Measurements from ENCODE around the gene PTPDC1. TPM values are rescaled to one million over a fixed set of nuclear protein-coding genes. Genes with fewer than 3 reads are reported as not detected.

PTPDC1 gene
- 11.2 and 23.6 TPM in 2 replicates for total RNA-seq (2011; cell fraction: chromatin; rRNA removed; ENCODE audit: low replicate concordance)
- 5.5 and 8.2 TPM in 2 replicates for total RNA-seq (2011; cell fraction: nucleolus; rRNA removed)
- total RNA-seq (2011; cell fraction: nucleoplasm; rRNA removed), result 13.6 and 23.1 TPM in 2 replicates
- total RNA-seq (2014; rRNA removed), result 4.9 and 5.3 TPM in 2 replicates
- total RNA-seq (2014; rRNA removed; fragmentation: Illumina TruSeq; extraction: Trizol), result 8.1 and 8.2 TPM in 2 replicates
- 6.7 and 6.9 TPM in 2 replicates for total RNA-seq (2015; rRNA removed; fragmentation: Illumina TruSeq; extraction: Trizol)
- total RNA-seq (2021), result 5.5 and 5.7 TPM in 2 replicates
- polyA plus RNA-seq (2011; rRNA removed), result 7.4 and 7.6 TPM in 2 replicates
- polyA plus RNA-seq (2011; cell fraction: cytosol; rRNA removed), result 2.2 and 3.1 TPM in 2 replicates
- 19.0 and 20.8 TPM in 2 replicates for polyA plus RNA-seq (2011; cell fraction: nucleus; rRNA removed)
- polyA plus RNA-seq (2012), result 2.5 and 7.3 TPM in 2 replicates
- 5.0 and 5.5 TPM in 2 replicates for polyA plus RNA-seq (2014; fragmentation: Illumina TruSeq; extraction: Trizol)
- 1 to 10 TPM; 1.1 to 1.9 TPM for polyA plus RNA-seq (2014; fragmentation: Nextera tagmentation; extraction: Ambion mirVana)
- 5.7 and 6.5 TPM in 2 replicates for polyA plus RNA-seq (2014; rRNA removed)
- 12.1 and 12.3 TPM in 2 replicates for polyA minus RNA-seq (2011; rRNA and poly(A)+ RNA removed)
- 3.1 and 4.0 TPM in 2 replicates for polyA minus RNA-seq (2011; cell fraction: cytosol; rRNA and poly(A)+ RNA removed)
- 11.8 and 17.0 TPM in 2 replicates for polyA minus RNA-seq (2011; cell fraction: nucleus; rRNA and poly(A)+ RNA removed)
- Bru-seq, nascent RNA, result percentile 63 among the genes with signal in this experiment
- BruChase-seq, experiment 1, labeled RNA remaining after a 2-hour chase, result percentile 70 among the genes with signal in this experiment
- BruChase-seq, experiment 2, labeled RNA remaining after a 6-hour chase, result percentile 71 among the genes with signal in this experiment
- long read RNA-seq, experiment 1, partial matches to known transcripts, result 2 of 4 reads
- long read RNA-seq, experiment 1, other reads (novel, unspliced or antisense), result 2 of 4 reads
- long read RNA-seq, experiment 2, full-length matches to known transcripts, result 1 of 4 reads
- long read RNA-seq, experiment 2, partial matches to known transcripts, result 0 of 4 reads
- long read RNA-seq, experiment 2, other reads (novel, unspliced or antisense), result 3 of 4 reads
- long read RNA-seq, experiment 3, result 0 reads

- Histone ChIP-seq H3K79me2 (ENCODE audit: control insufficient read depth, insufficient read depth, low read length) (no peaks in the 10 kb centered on the region), H4K20me1 (replicated peaks; ENCODE audit: control insufficient read depth, insufficient read depth, low read length) (no peaks in the 10 kb centered on the region), H3K27ac (ENCODE audit: extremely low read depth, low read depth, low read length) (peak within 1 kb of the TSS; percentile 3; the same call in 2 of the 3 replicates), H2AFZ (ENCODE audit: low read depth, low read length) (peak within 1 kb of the TSS; percentile 21), H3K9me1 (ENCODE audit: control insufficient read depth, insufficient read depth, low read length) (no peaks in the 10 kb centered on the region), H3K4me1 (replicated peaks in 1 of 2; ENCODE audit: control insufficient read depth in 2 of 2, insufficient read depth in 2 of 2, low read length in 2 of 2) (peaks cover 8 to 20% of the 10 kb centered on the region in 2 experiments; a peak in 4 of 5 replicates), H3K9ac (ENCODE audit: insufficient read depth in 1 of 2, low read depth in 2 of 2, low read length in 2 of 2) (peak within 1 kb of the TSS; percentile 1 to 8; a peak in 1 of 4 replicates), H3K36me3 (ENCODE audit: control insufficient read depth, insufficient read depth, low read length) (0 out of 3 replicates have a peak, but pooled peaks cover 2% of the 10 kb centered on the region), H3K4me2 (ENCODE audit: insufficient read depth, low read length) (peak within 1 kb of the TSS; percentile 8), H3K27me3 (ENCODE audit: control insufficient read depth in 2 of 2, insufficient read depth in 2 of 2, low read length in 2 of 2) (no peaks in the 10 kb centered on the region), H3K9me3 (replicated peaks; ENCODE audit: control insufficient read depth, insufficient read depth, low read depth, low read length) (no peaks in the 10 kb centered on the region), H3K4me3 (no peak within 1 kb of the TSS)
- WGBS (ENCODE audit: insufficient coverage, low coverage, missing lambda C conversion rate), result 80% methylated on average over 11 of the region's 14 CpGs
- BruUV-seq (replicated peaks), result no TSS peak
- no peak for FAIRE-seq
- ChIA-PET CTCF (ENCODE audit: low intra/inter-chr PET ratio) (no interaction called here), POLR2A (interaction anchor here (0.6 to 2.8 kb wide), 5 partner anchors 9 to 1428 kb away, joined by 3 to 11 read pairs (median 4); no protein-coding TSS in a partner anchor)
- peak; percentile 85 for ATAC-seq
- peak; percentile 19 to 60 (median 42) for DNase-seq (ENCODE audit: extremely low read depth in 1 of 4, low spot score in 3 of 4)
- intact Hi-C loops (cut with micrococcal nuclease) (loop anchor here (5.0 kb wide), 1 partner anchor 83 kb away; no protein-coding TSS in a partner anchor), in situ Hi-C loops (cut with MboI) (no loop called here)
- TF ChIP-seq ZBTB17 (CRISPR knock-in tag; IDR thresholded peaks at IDR 0.05) (no peak), POLR2G (IDR thresholded peaks at IDR 0.05; ENCODE audit: low read depth, low read length) (peak; percentile 78), CSDE1 (IDR thresholded peaks at IDR 0.05) (peak in 1 of 2 experiments; percentile 66; a peak in 1 of 4 replicates), CTBP1 (IDR thresholded peaks at IDR 0.05; ENCODE audit: borderline replicate concordance) (peak; percentile 39; the same call in 1 of the 2 replicates), RREB1 (CRISPR knock-in tag; IDR thresholded peaks at IDR 0.05) (no peak), ARID3B (CRISPR knock-in tag; IDR thresholded peaks at IDR 0.05; ENCODE audit: borderline replicate concordance) (no peak), JUND (IDR thresholded peaks at IDR 0.05; ENCODE audit: borderline replicate concordance, low read depth, low read length) (peak; percentile 42; the same call in 1 of the 2 replicates), JUND (tag; IDR thresholded peaks at IDR 0.05; ENCODE audit: borderline replicate concordance, low read depth, low read length) (peak; percentile 22; the same call in 1 of the 3 replicates), ZFP36 (IDR thresholded peaks at IDR 0.05; ENCODE audit: low read depth, low read length, partially characterized antibody) (peak; percentile 40)
Measured at GRCh38 chr9:94084314-94084713, at the start of gene PTPDC1. Gene PTPDC1, plus strand, starts transcription at chr9:94084464. Its CDS starts 67 bp downstream, at chr9:94084531.

Measured in K562 (cell line).